GM18507 (cell line): ENCODE results near the gene UNC5A.

Experiments
- DNase-seq: peaks from one replicate; pipeline ENCODE4 v3.0.0; 2011; ENCODE audit warnings: low read depth; ENCODE audit not compliant: insufficient read length; ENCODE audit errors: extremely low spot score
- FAIRE-seq: peaks from 2 replicates; lab custom pipeline; 2011; peaks lifted over from hg19 to GRCh38; lab: Jason Lieb, UNC

The UNC5A gene

GRCh38 chr5:176816791-176817347, 6.5 kb downstream of the UNC5A start:
- DNase-seq = no peak
- no peak for FAIRE-seq

DNA sequence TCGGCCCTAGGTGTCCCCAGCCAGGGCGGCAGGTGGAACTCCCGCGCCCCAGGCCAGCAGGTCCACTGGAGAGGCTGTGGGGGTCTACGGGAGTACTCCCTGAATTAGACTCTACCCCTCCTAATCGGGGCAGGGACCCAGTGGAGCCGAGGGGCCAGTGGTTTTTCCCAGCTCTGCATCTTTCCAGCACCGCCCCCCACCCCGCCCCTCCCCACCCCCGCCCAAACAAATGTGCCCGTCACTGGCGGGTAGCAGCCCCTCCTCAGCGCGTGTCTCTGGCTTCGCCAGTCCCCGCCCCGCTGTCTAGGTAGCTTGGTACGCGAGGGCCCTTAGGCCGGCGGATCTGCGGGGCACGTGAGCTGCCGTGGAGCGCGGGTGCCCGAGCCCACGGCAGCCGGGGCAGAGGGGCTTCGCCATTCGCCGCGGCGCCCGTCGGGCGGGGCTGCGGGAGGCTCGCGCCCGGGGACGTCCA, 7.0 kb downstream of the UNC5A start:
- FAIRE-seq (no peak), DNase-seq (no peak)

DNA sequence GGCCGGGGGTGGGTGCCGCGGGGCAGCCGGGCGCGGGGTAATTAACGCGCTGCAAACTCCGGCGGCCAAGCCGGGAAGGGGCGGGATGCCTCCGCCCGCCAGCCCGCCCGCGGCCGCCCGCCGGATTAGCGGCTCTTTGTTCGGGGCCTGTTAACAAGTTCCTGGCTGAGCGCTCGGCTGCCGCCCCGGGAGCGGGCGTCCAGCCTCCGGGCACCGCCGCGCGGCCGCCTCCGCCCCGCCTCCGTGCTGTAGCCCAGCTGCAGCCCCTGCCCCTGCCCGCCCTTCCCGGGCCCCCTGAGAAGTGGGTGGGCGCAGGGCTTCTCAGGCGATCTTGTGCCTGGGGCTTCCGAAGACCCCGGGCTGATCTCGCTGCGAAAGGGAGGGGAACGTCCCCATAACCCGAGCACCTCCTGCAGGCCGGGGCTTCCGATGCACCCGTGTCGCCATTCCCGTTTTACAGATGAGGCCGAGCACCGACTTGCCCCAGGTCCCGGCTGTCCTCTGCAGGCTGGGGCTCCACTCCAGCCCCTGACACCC, 7.5 kb downstream of the UNC5A start:
- no peak for FAIRE-seq

GRCh38 chr5:176818391-176819098, 8.2 kb downstream of the UNC5A start:
- DNase-seq (peak; percentile 65), FAIRE-seq (peak; percentile 94)

More for the DNA sequence above, 7.5 kb downstream of the UNC5A start:
- DNase-seq = no peak

- DNase-seq (no peak), FAIRE-seq (no peak)
Measured at GRCh38 chr5:176819476-176819875, 9.1 kb downstream of the UNC5A start.

DNA sequence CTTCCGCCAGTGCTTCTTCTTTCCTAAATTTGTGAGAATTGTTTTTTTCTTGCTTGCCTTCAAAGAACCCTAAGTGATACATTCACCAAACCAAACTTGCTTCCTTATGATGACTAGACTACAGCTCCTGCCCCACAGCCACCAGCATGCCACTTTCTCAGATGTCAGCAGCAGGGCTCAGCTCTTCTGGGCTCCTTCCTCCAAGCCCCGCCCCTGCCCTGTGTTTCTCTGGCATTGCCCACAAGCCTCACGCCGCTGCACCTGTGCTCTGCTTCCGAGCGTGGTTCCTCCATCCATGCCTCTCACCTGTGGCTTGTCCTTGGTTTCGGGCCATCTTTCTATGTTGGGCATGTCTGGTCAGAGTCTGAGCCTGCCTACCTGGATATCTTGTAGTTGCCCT, 10.6 kb downstream of the UNC5A start:
- no peak for FAIRE-seq
- DNase-seq = no peak

GRCh38 chr5:176821441-176821840, 11.1 kb downstream of the UNC5A start:
- FAIRE-seq = no peak

DNA sequence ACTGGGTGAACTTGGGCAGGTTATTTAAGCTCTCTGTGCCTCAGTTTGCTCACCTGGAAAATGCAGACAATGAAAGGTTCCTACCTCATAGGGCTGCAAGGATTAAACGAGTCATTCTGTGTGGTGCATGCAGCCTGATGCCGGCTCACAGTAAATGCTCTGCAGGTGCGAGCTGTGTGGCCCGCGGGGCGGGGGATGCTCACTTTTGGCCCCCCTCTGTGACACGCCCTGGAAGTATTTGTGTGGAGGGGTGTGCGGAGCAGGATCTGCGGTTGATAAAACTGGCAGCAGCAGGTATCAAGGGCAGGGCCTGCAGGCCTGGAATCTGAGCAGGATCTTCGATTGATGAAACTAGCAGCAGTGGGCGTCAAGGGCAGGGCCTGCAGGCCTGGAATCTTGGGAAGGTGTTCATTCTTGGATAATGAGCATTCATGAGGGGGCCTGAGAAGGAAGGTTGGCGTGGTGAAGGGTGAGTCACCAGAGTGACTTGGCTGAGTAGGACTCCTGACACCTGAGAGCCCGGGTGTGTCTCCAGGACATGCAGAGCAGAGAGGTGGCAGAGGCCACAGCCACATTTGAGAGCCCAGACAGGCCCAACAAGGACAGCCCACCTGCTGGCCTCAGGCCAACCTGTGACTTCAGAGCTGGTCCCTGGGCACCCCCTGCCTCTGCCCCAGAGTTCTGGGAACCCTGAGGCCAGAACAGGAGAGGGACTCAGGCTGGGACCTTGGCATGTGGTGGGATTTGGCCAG, 11.9 kb downstream of the UNC5A start:
- DNase-seq = no peak
- no peak for FAIRE-seq

More at GRCh38 chr5:176821441-176821840, 11.1 kb downstream of the UNC5A start:
- no peak for DNase-seq

GRCh38 chr5:176822793-176823481, 12.6 kb downstream of the UNC5A start:
- no peak for DNase-seq
- no peak for FAIRE-seq

- no peak for FAIRE-seq
- DNase-seq = no peak
Measured at GRCh38 chr5:176823869-176824412, 13.6 kb downstream of the UNC5A start.

GRCh38 chr5:176824604-176825003, 14.2 kb downstream of the UNC5A start:
- DNase-seq = no peak
- FAIRE-seq = no peak

DNA sequence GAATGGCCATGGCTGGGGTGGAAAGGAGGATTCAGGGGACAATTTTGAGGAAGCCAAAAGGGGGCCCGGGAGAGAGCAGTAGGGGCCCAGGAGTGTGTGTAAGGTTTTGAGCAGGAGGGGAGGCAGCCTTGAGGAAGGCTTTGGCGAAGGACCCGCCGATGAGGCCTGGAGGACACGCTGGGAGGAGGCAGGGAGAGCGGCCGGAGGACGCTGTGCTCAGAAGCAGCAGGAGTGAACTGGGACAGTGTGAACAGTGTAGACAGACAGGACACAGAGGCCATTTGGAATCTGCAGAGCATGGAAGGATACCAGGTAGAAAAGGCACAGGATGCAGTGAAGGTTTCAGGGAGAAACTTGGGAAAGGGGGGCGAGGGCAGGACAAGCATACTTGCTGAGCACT, 14.9 kb downstream of the UNC5A start:
- no peak for FAIRE-seq
- DNase-seq = no peak

GRCh38 chr5:176825957-176826356, 15.6 kb downstream of the UNC5A start:
- FAIRE-seq = no peak
- no peak for DNase-seq

- DNase-seq (no peak), FAIRE-seq (no peak)
Measured at GRCh38 chr5:176827736-176828414, 17.5 kb downstream of the UNC5A start.

DNA sequence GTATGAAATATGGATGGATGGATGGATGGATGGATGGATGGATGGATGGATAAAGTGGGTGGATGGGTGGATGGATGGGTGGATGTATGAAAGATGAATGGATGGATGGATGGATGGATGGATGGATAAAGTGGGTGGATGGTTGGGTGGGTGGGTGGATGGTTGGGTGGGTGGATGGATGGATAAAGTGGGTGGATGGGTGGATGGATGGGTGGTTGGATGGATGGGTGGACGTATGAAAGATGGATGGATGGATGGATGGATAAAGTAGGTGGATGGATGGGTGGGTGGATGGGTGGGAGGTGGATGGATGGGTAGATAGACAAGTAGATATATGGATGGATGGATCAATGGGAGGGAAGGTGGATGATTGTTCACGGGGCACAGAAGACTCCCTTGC, 19.0 kb downstream of the UNC5A start:
- DNase-seq (no peak), FAIRE-seq (no peak)

GRCh38 chr5:176830422-176830994, 20.1 kb downstream of the UNC5A start:
- FAIRE-seq (no peak), DNase-seq (no peak)

- FAIRE-seq (no peak), DNase-seq (no peak)
Measured at GRCh38 chr5:176830995-176831423, 20.6 kb downstream of the UNC5A start.

DNA sequence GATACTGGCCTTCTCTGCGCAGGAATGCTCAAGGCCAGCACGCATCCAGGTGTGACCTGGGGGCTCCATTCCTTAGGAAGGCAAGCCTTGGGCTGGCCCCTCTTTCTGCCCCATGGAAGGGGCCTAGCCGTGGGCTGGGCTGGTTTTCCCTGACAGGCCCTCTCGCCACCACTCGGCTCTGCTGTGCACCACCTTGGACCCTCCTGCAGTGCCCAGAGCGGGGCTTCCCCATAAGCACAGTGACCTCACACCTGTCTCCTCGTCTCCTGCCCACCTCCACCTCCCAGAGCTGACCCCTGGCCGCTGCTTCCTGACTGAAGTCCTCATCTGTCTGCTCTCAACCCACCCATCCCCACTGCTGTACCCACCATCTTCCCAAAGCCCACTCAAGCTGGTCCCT, 21.1 kb downstream of the UNC5A start:
- FAIRE-seq (no peak), DNase-seq (no peak)

DNA sequence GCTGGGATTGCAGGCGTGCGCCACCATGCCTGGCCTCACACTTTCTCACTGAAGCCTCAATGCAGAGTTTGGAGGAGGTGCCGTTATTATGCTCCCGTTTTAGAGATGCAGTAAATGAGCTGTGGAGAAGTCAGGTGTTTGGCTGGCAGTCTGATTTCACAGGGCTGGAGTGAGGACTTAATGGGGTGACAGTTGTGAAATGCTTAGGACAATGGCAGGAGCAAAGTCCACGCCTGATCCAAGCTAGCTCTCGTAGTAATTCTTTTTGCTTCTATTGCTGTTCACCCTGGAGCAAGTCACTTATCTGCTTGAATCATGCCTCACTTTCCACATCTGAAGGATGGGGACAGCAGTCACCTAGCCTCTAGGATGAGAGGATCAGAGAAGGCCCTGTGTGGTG, 21.8 kb downstream of the UNC5A start:
- FAIRE-seq (no peak), DNase-seq (no peak)
